ENCODE results near the gene CELF4.

CELF4 gene

GRCh38 chr18:37430357-37431076, 135.1 kb downstream of the CELF4 start:
- Histone ChIP-seq H3K9me3 (ENCODE audit: control insufficient read depth in 2 of 2, low read length in 2 of 2) (no peaks in the 10 kb centered on the region), H3K36me3 (ENCODE audit: control insufficient read depth in 2 of 2, insufficient read depth in 2 of 2, low read length in 2 of 2) (no peaks in the 10 kb centered on the region), H3K9ac (ENCODE audit: low read length in 2 of 2) (no peak overlapping the region), H3K4me3 (ENCODE audit: low read length in 2 of 2) (no peak overlapping the region), H3K27ac (ENCODE audit: low read length) (no peak overlapping the region), H3K27me3 (ENCODE audit: control insufficient read depth in 1 of 2, insufficient read depth in 2 of 2, low read length in 2 of 2) (no peaks in the 10 kb centered on the region), H3K4me1 (ENCODE audit: control insufficient read depth, insufficient read depth, low read length) (no peaks in the 10 kb centered on the region)

- H3K4me1 ChIP-seq (ENCODE audit: control insufficient read depth, insufficient read depth, low read length), result no peaks in the 10 kb centered on the region
- no peaks in the 10 kb centered on the region for H3K27me3 ChIP-seq (ENCODE audit: control insufficient read depth in 1 of 2, insufficient read depth in 2 of 2, low read length in 2 of 2)
- H3K27ac ChIP-seq (ENCODE audit: low read length), result no peak overlapping the region
These were observed 135.8 kb downstream of the CELF4 start for GRCh38 chr18:37429791-37430190.

GRCh38 chr18:37428288-37428974, 137.2 kb downstream of the CELF4 start:
- H3K27me3 ChIP-seq (ENCODE audit: control insufficient read depth in 1 of 2, insufficient read depth in 2 of 2, low read length in 2 of 2), result no peaks in the 10 kb centered on the region
- no peak overlapping the region for H3K27ac ChIP-seq (ENCODE audit: low read length)
- H3K36me3 ChIP-seq (ENCODE audit: control insufficient read depth in 2 of 2, insufficient read depth in 2 of 2, low read length in 2 of 2), result no peaks in the 10 kb centered on the region
- no peak overlapping the region for H3K9ac ChIP-seq (ENCODE audit: low read length in 2 of 2)
- no peaks in the 10 kb centered on the region for H3K4me1 ChIP-seq (ENCODE audit: control insufficient read depth, insufficient read depth, low read length)
- no peak overlapping the region for H3K4me3 ChIP-seq (ENCODE audit: low read length in 2 of 2)
- no peaks in the 10 kb centered on the region for H3K9me3 ChIP-seq (ENCODE audit: control insufficient read depth in 2 of 2, low read length in 2 of 2)

More at GRCh38 chr18:37429791-37430190, 135.8 kb downstream of the CELF4 start:
- no peak overlapping the region for H3K9ac ChIP-seq (ENCODE audit: low read length in 2 of 2)
- no peaks in the 10 kb centered on the region for H3K9me3 ChIP-seq (ENCODE audit: control insufficient read depth in 2 of 2, low read length in 2 of 2)
- no peaks in the 10 kb centered on the region for H3K36me3 ChIP-seq (ENCODE audit: control insufficient read depth in 2 of 2, insufficient read depth in 2 of 2, low read length in 2 of 2)
- H3K4me3 ChIP-seq (ENCODE audit: low read length in 2 of 2), result no peak overlapping the region

DNA sequence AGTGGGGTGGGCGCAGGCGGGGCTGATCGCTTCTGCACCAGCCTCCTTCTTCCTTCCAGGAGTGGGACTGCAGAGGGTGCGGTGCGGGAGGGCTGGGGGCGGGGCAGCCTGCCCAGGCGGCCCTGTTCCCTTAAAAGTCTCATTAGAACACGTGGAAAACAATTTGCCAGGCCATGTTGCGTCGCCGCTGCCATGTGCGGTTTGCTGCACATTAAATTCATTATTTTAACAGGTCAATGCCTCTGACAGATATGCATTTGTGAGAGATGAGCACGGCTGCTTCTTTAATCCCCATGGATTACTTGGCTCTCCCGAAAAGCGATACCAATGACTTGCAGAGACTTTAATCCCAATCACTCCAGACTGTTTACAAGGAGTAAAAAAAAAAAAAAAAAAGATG, 139.0 kb downstream of the CELF4 start:
- H3K9ac ChIP-seq (ENCODE audit: low read length in 2 of 2), result no peak overlapping the region
- no peaks in the 10 kb centered on the region for H3K9me3 ChIP-seq (ENCODE audit: control insufficient read depth in 2 of 2, low read length in 2 of 2)
- no peaks in the 10 kb centered on the region for H3K4me1 ChIP-seq (ENCODE audit: control insufficient read depth, insufficient read depth, low read length)
- no peak overlapping the region for H3K4me3 ChIP-seq (ENCODE audit: low read length in 2 of 2)
- H3K27me3 ChIP-seq (ENCODE audit: control insufficient read depth in 1 of 2, insufficient read depth in 2 of 2, low read length in 2 of 2), result no peaks in the 10 kb centered on the region
- no peak overlapping the region for H3K27ac ChIP-seq (ENCODE audit: low read length)
- H3K36me3 ChIP-seq (ENCODE audit: control insufficient read depth in 2 of 2, insufficient read depth in 2 of 2, low read length in 2 of 2), result no peaks in the 10 kb centered on the region

GRCh38 chr18:37425222-37425621, 140.4 kb downstream of the CELF4 start:
- H3K9ac ChIP-seq (ENCODE audit: low read length in 2 of 2), result no peak overlapping the region
- H3K4me1 ChIP-seq (ENCODE audit: control insufficient read depth, insufficient read depth, low read length), result no peaks in the 10 kb centered on the region
- no peaks in the 10 kb centered on the region for H3K36me3 ChIP-seq (ENCODE audit: control insufficient read depth in 2 of 2, insufficient read depth in 2 of 2, low read length in 2 of 2)
- no peak overlapping the region for H3K27ac ChIP-seq (ENCODE audit: low read length)
- no peaks in the 10 kb centered on the region for H3K9me3 ChIP-seq (ENCODE audit: control insufficient read depth in 2 of 2, low read length in 2 of 2)
- no peaks in the 10 kb centered on the region for H3K27me3 ChIP-seq (ENCODE audit: control insufficient read depth in 1 of 2, insufficient read depth in 2 of 2, low read length in 2 of 2)
- H3K4me3 ChIP-seq (ENCODE audit: low read length in 2 of 2), result no peak overlapping the region

DNA sequence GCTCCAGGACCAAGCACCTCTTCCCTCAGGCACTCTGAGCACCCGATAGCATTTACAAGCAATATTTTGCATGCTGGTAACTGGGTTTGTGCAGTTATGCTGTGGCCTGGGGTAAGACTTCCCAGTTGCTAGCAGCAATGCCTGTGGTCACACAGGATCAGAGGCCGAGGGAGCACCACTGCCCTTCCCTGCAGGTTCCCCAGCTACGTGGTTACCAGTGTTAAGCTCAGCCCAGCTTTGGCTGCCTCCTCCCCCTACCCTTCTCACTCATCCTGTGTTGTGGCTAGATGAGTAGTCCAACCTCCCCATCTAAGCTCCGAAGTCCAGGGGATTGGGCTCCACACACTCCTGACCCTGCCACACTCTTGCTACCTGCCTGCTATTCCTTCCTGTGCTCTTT, 141.1 kb downstream of the CELF4 start:
- H3K27me3 ChIP-seq (ENCODE audit: control insufficient read depth in 1 of 2, insufficient read depth in 2 of 2, low read length in 2 of 2), result peaks cover 0 to 2% of the 10 kb centered on the region in 2 donors
- no peak overlapping the region for H3K4me3 ChIP-seq (ENCODE audit: low read length in 2 of 2)
- H3K9ac ChIP-seq (ENCODE audit: low read length in 2 of 2), result no peak overlapping the region
- H3K27ac ChIP-seq (ENCODE audit: low read length), result no peak overlapping the region
- no peaks in the 10 kb centered on the region for H3K4me1 ChIP-seq (ENCODE audit: control insufficient read depth, insufficient read depth, low read length)
- no peaks in the 10 kb centered on the region for H3K36me3 ChIP-seq (ENCODE audit: control insufficient read depth in 2 of 2, insufficient read depth in 2 of 2, low read length in 2 of 2)
- H3K9me3 ChIP-seq (ENCODE audit: control insufficient read depth in 2 of 2, low read length in 2 of 2), result no peaks in the 10 kb centered on the region

- Histone ChIP-seq H3K9me3 (ENCODE audit: control insufficient read depth in 2 of 2, low read length in 2 of 2) (no peaks in the 10 kb centered on the region), H3K27ac (ENCODE audit: low read length) (no peak overlapping the region), H3K27me3 (ENCODE audit: control insufficient read depth in 1 of 2, insufficient read depth in 2 of 2, low read length in 2 of 2) (peaks cover 0 to 2% of the 10 kb centered on the region in 2 donors), H3K9ac (ENCODE audit: low read length in 2 of 2) (no peak overlapping the region), H3K4me3 (ENCODE audit: low read length in 2 of 2) (no peak overlapping the region), H3K36me3 (ENCODE audit: control insufficient read depth in 2 of 2, insufficient read depth in 2 of 2, low read length in 2 of 2) (no peaks in the 10 kb centered on the region), H3K4me1 (ENCODE audit: control insufficient read depth, insufficient read depth, low read length) (no peaks in the 10 kb centered on the region)
These were observed 143.0 kb downstream of the CELF4 start for GRCh38 chr18:37422596-37422995.

GRCh38 chr18:37422116-37422515, 143.5 kb downstream of the CELF4 start:
- no peaks in the 10 kb centered on the region for H3K4me1 ChIP-seq (ENCODE audit: control insufficient read depth, insufficient read depth, low read length)
- no peak overlapping the region for H3K4me3 ChIP-seq (ENCODE audit: low read length in 2 of 2)
- no peaks in the 10 kb centered on the region for H3K9me3 ChIP-seq (ENCODE audit: control insufficient read depth in 2 of 2, low read length in 2 of 2)
- peaks cover 0 to 2% of the 10 kb centered on the region in 2 donors for H3K27me3 ChIP-seq (ENCODE audit: control insufficient read depth in 1 of 2, insufficient read depth in 2 of 2, low read length in 2 of 2)
- H3K27ac ChIP-seq (ENCODE audit: low read length), result no peak overlapping the region
- H3K36me3 ChIP-seq (ENCODE audit: control insufficient read depth in 2 of 2, insufficient read depth in 2 of 2, low read length in 2 of 2), result no peaks in the 10 kb centered on the region
- H3K9ac ChIP-seq (ENCODE audit: low read length in 2 of 2), result no peak overlapping the region

DNA sequence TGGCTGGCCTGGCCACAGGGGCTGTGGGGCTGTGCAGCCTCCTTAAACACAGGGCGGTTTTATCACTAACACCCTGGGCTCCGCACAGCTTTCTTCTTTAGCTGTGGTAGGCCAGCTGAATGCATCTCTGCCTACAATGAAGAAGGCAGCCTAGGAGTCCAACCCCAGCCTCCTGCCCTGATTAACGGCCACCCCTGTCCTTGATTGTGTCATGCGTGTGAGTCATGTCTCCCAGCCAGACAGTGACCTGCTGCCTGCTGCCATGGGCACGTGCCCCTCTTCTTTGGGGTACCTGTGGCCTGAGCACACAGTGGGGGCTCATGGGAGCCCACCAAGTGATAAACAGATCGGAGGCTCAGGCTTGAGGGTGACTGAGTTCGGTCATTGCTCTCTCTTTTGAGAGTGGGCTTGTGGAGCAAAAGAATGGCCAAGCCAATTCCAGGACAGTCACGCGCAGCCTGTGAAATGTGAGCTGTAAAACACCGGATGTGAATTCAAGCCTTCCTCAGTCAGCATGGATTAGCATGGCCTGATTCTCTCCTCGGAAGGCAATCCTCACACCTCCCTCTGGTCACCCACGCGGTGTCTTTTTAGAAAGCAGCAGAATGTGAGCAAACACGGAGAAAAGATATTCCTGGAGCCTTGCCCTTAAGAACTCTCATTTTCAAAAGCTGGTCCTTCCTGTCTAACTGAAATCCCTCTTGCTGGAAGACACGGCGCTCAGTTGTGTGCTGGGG, 144.1 kb downstream of the CELF4 start:
- no peak overlapping the region for H3K4me3 ChIP-seq (ENCODE audit: low read length in 2 of 2)
- H3K4me1 ChIP-seq (ENCODE audit: control insufficient read depth, insufficient read depth, low read length), result no peaks in the 10 kb centered on the region
- no peak overlapping the region for H3K9ac ChIP-seq (ENCODE audit: low read length in 2 of 2)
- H3K9me3 ChIP-seq (ENCODE audit: control insufficient read depth in 2 of 2, low read length in 2 of 2), result no peaks in the 10 kb centered on the region
- peaks cover 0 to 2% of the 10 kb centered on the region in 2 donors for H3K27me3 ChIP-seq (ENCODE audit: control insufficient read depth in 1 of 2, insufficient read depth in 2 of 2, low read length in 2 of 2)
- no peaks in the 10 kb centered on the region for H3K36me3 ChIP-seq (ENCODE audit: control insufficient read depth in 2 of 2, insufficient read depth in 2 of 2, low read length in 2 of 2)
- no peak overlapping the region for H3K27ac ChIP-seq (ENCODE audit: low read length)

DNA sequence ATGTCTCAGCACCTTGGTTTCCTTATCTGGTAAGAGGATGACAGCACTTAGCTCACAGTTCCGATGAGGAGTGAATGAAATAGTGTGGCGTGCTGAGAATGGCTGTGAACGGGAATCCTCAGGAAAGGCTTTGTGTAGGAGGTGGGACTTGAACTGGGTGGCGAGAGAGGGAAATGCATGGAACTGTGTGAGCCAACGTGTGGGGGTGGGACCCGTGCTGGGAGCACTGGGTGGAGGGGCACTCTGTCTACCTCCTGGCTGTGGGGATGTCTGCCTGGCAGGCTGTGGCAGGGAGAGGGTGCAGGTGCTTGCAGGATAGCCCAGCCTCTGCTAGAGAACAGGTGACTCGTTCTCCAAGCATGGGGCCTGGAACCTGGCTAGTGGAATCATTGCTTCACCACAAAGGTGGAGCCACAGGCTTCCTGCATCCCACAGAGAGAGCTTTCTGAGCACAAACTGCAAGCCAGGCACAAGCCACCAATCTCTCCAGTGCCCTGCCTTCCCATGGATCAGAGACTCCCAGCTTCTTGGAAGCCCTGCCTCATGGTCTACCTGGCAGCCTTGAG, 145.2 kb downstream of the CELF4 start:
- no peak overlapping the region for H3K27ac ChIP-seq (ENCODE audit: low read length)

More for the DNA sequence above, 145.2 kb downstream of the CELF4 start:
- H3K4me1 ChIP-seq (ENCODE audit: control insufficient read depth, insufficient read depth, low read length), result no peaks in the 10 kb centered on the region
- H3K9ac ChIP-seq (ENCODE audit: low read length in 2 of 2), result no peak overlapping the region
- no peaks in the 10 kb centered on the region for H3K36me3 ChIP-seq (ENCODE audit: control insufficient read depth in 2 of 2, insufficient read depth in 2 of 2, low read length in 2 of 2)
- H3K9me3 ChIP-seq (ENCODE audit: control insufficient read depth in 2 of 2, low read length in 2 of 2), result no peaks in the 10 kb centered on the region
- H3K4me3 ChIP-seq (ENCODE audit: low read length in 2 of 2), result no peak overlapping the region
- H3K27me3 ChIP-seq (ENCODE audit: control insufficient read depth in 1 of 2, insufficient read depth in 2 of 2, low read length in 2 of 2), result peaks cover 0 to 2% of the 10 kb centered on the region in 2 donors

Measured in stomach smooth muscle (tissue), 2 donors.